Upper lobe of left lung (tissue), 6 donors: ENCODE measurements around the gene PRAC2. TPM values are rescaled to one million over a fixed set of nuclear protein-coding genes. Genes with fewer than 3 reads are reported as not detected.

ENCODE experiments used
- ATAC-seq, 2 donors: fragments of 200-7000 bp; cut with Tn5 transposase; one replicate each; pipeline ENCODE4 v1.9.1; 2022; ENCODE audit warnings: mild to moderate bottlenecking in 2 of 2, moderate library complexity in 2 of 2; ENCODE audit not compliant: low FRiP score in 2 of 2
- DNase-seq, 2 donors: peaks; one replicate each; pipeline ENCODE4 v3.0.0-alpha.2; 2019 to 2020
- H3K27ac ChIP-seq, 4 donors: fragments of 200-600 bp; sonication (generic); one replicate each; pipeline ENCODE4 v1.5.1; 2016 to 2019
- H3K27me3 ChIP-seq, 4 donors: fragments of 200-600 bp; sonication (generic); one replicate each; pipeline ENCODE4 v1.5.1; 2017 to 2019
- H3K36me3 ChIP-seq, 4 donors: fragments of 200-600 bp; sonication (generic); one replicate each; pipeline ENCODE4 v1.5.1; 2016 to 2019
- H3K4me1 ChIP-seq, 4 donors: fragments of 200-600 bp; sonication (generic); one replicate each; pipeline ENCODE4 v1.5.1; 2018 to 2019
- H3K4me3 ChIP-seq, 4 donors: fragments of 200-600 bp; sonication (generic); one replicate each; pipeline ENCODE4 v1.5.1; 2017 to 2019; ENCODE audit warnings: mild to moderate bottlenecking in 2 of 4, moderate library complexity in 1 of 4
- H3K9me3 ChIP-seq, 4 donors: fragments of 200-600 bp; sonication (generic); one replicate each; pipeline ENCODE4 v1.5.1; 2018 to 2019
- EP300 ChIP-seq, 4 donors: sonication (generic); formaldehyde crosslinking; IDR thresholded peaks; one replicate each; pipeline ENCODE4 v1.5.1; 2017; ENCODE audit warnings: antibody characterized with exemption in 4 of 4, control low read depth in 2 of 4
- POLR2A ChIP-seq, 4 donors: fragments of 450-650 bp; IDR thresholded peaks; one replicate each; pipeline ENCODE4 v1.5.1; 2016 to 2017; ENCODE audit warnings: antibody characterized with exemption in 4 of 4, mild to moderate bottlenecking in 2 of 4
- POLR2AphosphoS5 ChIP-seq, 2 donors: sonication (generic); formaldehyde crosslinking; IDR thresholded peaks; one replicate each; pipeline ENCODE4 v1.5.1; 2017; ENCODE audit warnings: antibody characterized with exemption in 2 of 2
- WGBS, 2 donors: methylation state at CpG; one replicate each; pipeline ENCODE4 v1.1.5; 2017 to 2018; 5-methylcytosine and 5-hydroxymethylcytosine counted together
- total RNA-seq, 6 donors: library from RNA; depleted of rRNA in 4 of 6; stranded (reverse); fragments of >200 nt in 4 of 6; gene quantifications; one replicate each; pipeline versions ENCODE4 v1.1.0 to v1.2.1, GENCODE V29; 2016 to 2021
- TF ChIP-seq, protein P1 (sequence below), 6 experiments: fragments of 450-650 bp in 4 of 6; fragments of 200-600 bp in 2 of 6; sonication (generic) in 2 of 6; IDR thresholded peaks; one replicate each; pipeline ENCODE4 v1.5.1; 2016 to 2019; ENCODE audit warnings: antibody characterized with exemption in 6 of 6
- donor health status: DM: no; HTN: no; CAD: no; lungs with moderate emphysema.
- donor health status: DM: no; HTN: yes; CAD: no; lungs with severe emphysema.

Gene PRAC2
- total RNA-seq, 6 donors from 2014 or later = not detected

GRCh38 chr17:48761114-48761513 lies 38.1 kb downstream of the PRAC2 start:
- peaks cover 0 to 6% (median 2%) of the 10 kb centered on the region in 4 donors for H3K27me3 ChIP-seq

GRCh38 chr17:48767263-48767774 lies 44.3 kb downstream of the PRAC2 start:
- no peak for TF ChIP-seq EP300 (IDR thresholded peaks at IDR 0.05)
- TF ChIP-seq POLR2A (IDR thresholded peaks at IDR 0.05) = no peak
- TF ChIP-seq POLR2AphosphoS5 (IDR thresholded peaks at IDR 0.05) = no peak
- TF ChIP-seq, protein P1, sequence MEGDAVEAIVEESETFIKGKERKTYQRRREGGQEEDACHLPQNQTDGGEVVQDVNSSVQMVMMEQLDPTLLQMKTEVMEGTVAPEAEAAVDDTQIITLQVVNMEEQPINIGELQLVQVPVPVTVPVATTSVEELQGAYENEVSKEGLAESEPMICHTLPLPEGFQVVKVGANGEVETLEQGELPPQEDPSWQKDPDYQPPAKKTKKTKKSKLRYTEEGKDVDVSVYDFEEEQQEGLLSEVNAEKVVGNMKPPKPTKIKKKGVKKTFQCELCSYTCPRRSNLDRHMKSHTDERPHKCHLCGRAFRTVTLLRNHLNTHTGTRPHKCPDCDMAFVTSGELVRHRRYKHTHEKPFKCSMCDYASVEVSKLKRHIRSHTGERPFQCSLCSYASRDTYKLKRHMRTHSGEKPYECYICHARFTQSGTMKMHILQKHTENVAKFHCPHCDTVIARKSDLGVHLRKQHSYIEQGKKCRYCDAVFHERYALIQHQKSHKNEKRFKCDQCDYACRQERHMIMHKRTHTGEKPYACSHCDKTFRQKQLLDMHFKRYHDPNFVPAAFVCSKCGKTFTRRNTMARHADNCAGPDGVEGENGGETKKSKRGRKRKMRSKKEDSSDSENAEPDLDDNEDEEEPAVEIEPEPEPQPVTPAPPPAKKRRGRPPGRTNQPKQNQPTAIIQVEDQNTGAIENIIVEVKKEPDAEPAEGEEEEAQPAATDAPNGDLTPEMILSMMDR (IDR thresholded peaks at IDR 0.05) = no peak
- DNase-seq (no peak), ATAC-seq (no peak)
- Histone ChIP-seq H3K4me1 (no peaks in the 10 kb centered on the region), H3K4me3 (no peak overlapping the region), H3K36me3 (no peaks in the 10 kb centered on the region), H3K27me3 (no peaks in the 10 kb centered on the region), H3K9me3 (no peaks in the 10 kb centered on the region), H3K27ac (no peak overlapping the region)
- WGBS, 2 donors = 73 to 91% methylated on average over 4 of the region's 4 CpGs

More at GRCh38 chr17:48761114-48761513, 38.1 kb downstream of the PRAC2 start:
- no peak overlapping the region for H3K27ac ChIP-seq
- 70 to 88% methylated on average over 6 of the region's 6 CpGs for WGBS, 2 donors
- DNase-seq = no peak
- TF ChIP-seq POLR2AphosphoS5 (IDR thresholded peaks at IDR 0.05) (no peak), EP300 (IDR thresholded peaks at IDR 0.05) (no peak), POLR2A (IDR thresholded peaks at IDR 0.05) (no peak)
- TF ChIP-seq, protein P1 (IDR thresholded peaks at IDR 0.05) = no peak
- no peaks in the 10 kb centered on the region for H3K4me1 ChIP-seq
- no peak for ATAC-seq
- no peaks in the 10 kb centered on the region for H3K36me3 ChIP-seq
- H3K9me3 ChIP-seq = no peaks in the 10 kb centered on the region
- no peak overlapping the region for H3K4me3 ChIP-seq

- WGBS, 2 donors = 86 to 90% methylated on average over 5 of the region's 5 CpGs
- no peaks in the 10 kb centered on the region for H3K4me1 ChIP-seq
- no peaks in the 10 kb centered on the region for H3K36me3 ChIP-seq
- H3K27ac ChIP-seq = no peak overlapping the region
- no peak overlapping the region for H3K4me3 ChIP-seq
- DNase-seq (no peak), ATAC-seq (peak; percentile 31 to 69)
- H3K9me3 ChIP-seq = no peaks in the 10 kb centered on the region
- H3K27me3 ChIP-seq = no peaks in the 10 kb centered on the region
- no peak for TF ChIP-seq POLR2AphosphoS5 (IDR thresholded peaks at IDR 0.05)
- TF ChIP-seq, protein P1 (IDR thresholded peaks at IDR 0.05) = no peak
- TF ChIP-seq EP300 (IDR thresholded peaks at IDR 0.05) = no peak
- no peak for TF ChIP-seq POLR2A (IDR thresholded peaks at IDR 0.05)
Observed at GRCh38 chr17:48769009-48769675, 46.2 kb downstream of the PRAC2 start.

GRCh38 chr17:48770954-48771353 lies 48.0 kb downstream of the PRAC2 start:
- no peaks in the 10 kb centered on the region for H3K27me3 ChIP-seq
- WGBS, 2 donors = 55 to 69% methylated on average over 3 of the region's 3 CpGs
- ATAC-seq = no peak
- H3K36me3 ChIP-seq = no peaks in the 10 kb centered on the region
- TF ChIP-seq POLR2AphosphoS5 (IDR thresholded peaks at IDR 0.05) (no peak), EP300 (IDR thresholded peaks at IDR 0.05) (no peak), POLR2A (IDR thresholded peaks at IDR 0.05) (no peak)
- TF ChIP-seq, protein P1 (IDR thresholded peaks at IDR 0.05) = no peak
- DNase-seq = no peak
- no peak overlapping the region for H3K4me3 ChIP-seq
- H3K4me1 ChIP-seq = no peaks in the 10 kb centered on the region
- no peaks in the 10 kb centered on the region for H3K9me3 ChIP-seq
- H3K27ac ChIP-seq = no peak overlapping the region

DNA sequence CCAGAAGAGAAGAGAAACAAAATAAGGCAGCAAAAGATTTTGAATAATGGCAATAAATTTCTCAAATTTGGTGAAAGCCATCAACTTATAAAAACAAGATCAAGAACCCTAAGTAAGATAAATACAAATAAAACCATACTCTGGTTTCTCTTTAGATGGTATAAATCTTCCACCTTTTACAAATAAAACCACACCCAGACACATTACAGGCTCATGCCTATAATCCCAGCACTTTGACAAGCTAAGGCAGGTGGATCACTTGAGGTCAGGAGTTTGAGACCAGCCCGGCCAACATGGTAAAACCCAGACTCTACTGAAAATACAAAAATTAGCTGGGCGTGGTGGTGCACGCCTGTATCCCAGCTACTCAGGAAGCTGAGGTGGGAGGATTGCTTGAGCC lies 50.3 kb downstream of the PRAC2 start:
- Histone ChIP-seq H3K4me1 (no peaks in the 10 kb centered on the region), H3K4me3 (no peak overlapping the region), H3K36me3 (no peaks in the 10 kb centered on the region), H3K9me3 (no peaks in the 10 kb centered on the region), H3K27me3 (no peaks in the 10 kb centered on the region), H3K27ac (no peak overlapping the region)
- no peak for TF ChIP-seq POLR2A (IDR thresholded peaks at IDR 0.05)
- TF ChIP-seq POLR2AphosphoS5 (IDR thresholded peaks at IDR 0.05) = no peak
- TF ChIP-seq, protein P1 (IDR thresholded peaks at IDR 0.05) = no peak
- no peak for TF ChIP-seq EP300 (IDR thresholded peaks at IDR 0.05)
- DNase-seq (no peak), ATAC-seq (no peak)
- 81 to 86% methylated on average over 3 of the region's 3 CpGs for WGBS, 2 donors
